T-cell (primary cell): ENCODE results near the gene ZNF780A. TPM values are rescaled to one million over a fixed set of nuclear protein-coding genes. Genes with fewer than 3 reads are reported as not detected.

Experiments
- ATAC-seq, 4 experiments: fragments of 200-7000 bp in 3 of 4; fragments of 150-1000 bp in 1 of 4; cut with Tn5 transposase; replicated peaks in 1 of 4; 1 replicate in 3 of 4; 2 replicates in 1 of 4; pipeline ENCODE4 v1.10.0; 2021; ENCODE audit warnings: moderate library complexity in 3 of 4, mild to moderate bottlenecking in 2 of 4, moderate number of reproducible peaks in 1 of 4
- CTCF ChIA-PET, 2 donors: fragments of 300-600 bp; sonication (Branson Sonifier 250); formaldehyde crosslinking; loops; one replicate each; lab custom pipeline; 2022; ENCODE audit warnings: antibody characterized with exemption in 2 of 2; lab: Charles Lee
- POLR2A ChIA-PET, 2 donors: fragments of 300-600 bp; sonication (Branson Sonifier 250); formaldehyde crosslinking; loops; one replicate each; lab custom pipeline; 2022; ENCODE audit warnings: antibody characterized with exemption in 2 of 2; lab: Charles Lee
- DNase-seq, 35 experiments: peaks; one replicate each; pipeline versions ENCODE4 v3.0.0 to v3.0.0-alpha.2; 2013 to 2023
- H3K27ac ChIP-seq: one replicate; pipeline ENCODE4 v1.5.1; 2013; ENCODE audit warnings: low read length
- H3K27me3 ChIP-seq, 2 experiments: replicated peaks in 1 of 2; 1 replicate in 1 of 2; 2 replicates in 1 of 2; pipeline versions ENCODE4 v1.6.1 to v1.7.0; 2013; ENCODE audit warnings: low read length in 1 of 2, mixed read lengths in 1 of 2; ENCODE audit not compliant: control insufficient read depth in 2 of 2, insufficient read depth in 2 of 2; ENCODE audit errors: extremely low read depth in 1 of 2
- H3K36me3 ChIP-seq, 2 donors: 1 replicate in 1 of 2; 2 replicates in 1 of 2; pipeline versions ENCODE4 v1.6.1 to v1.7.0; 2013; ENCODE audit warnings: low read length in 1 of 2; ENCODE audit not compliant: control insufficient read depth in 2 of 2, insufficient read depth in 1 of 2; ENCODE audit errors: extremely low read depth in 1 of 2
- H3K4me1 ChIP-seq, 2 experiments: 1 replicate in 1 of 2; 2 replicates in 1 of 2; pipeline versions ENCODE4 v1.6.1 to v1.7.0; 2013; ENCODE audit warnings: low read length in 2 of 2, mixed read lengths in 1 of 2; ENCODE audit not compliant: insufficient read depth in 2 of 2, control insufficient read depth in 1 of 2; ENCODE audit errors: extremely low read depth in 1 of 2
- H3K4me3 ChIP-seq, 2 donors: 1 replicate in 1 of 2; 2 replicates in 1 of 2; pipeline versions ENCODE4 v1.5.1 to v1.7.0; 2013; ENCODE audit warnings: mild to moderate bottlenecking in 2 of 2, low read length in 1 of 2, moderate library complexity in 1 of 2; ENCODE audit not compliant: control insufficient read depth in 1 of 2; ENCODE audit errors: extremely low read depth in 1 of 2
- H3K9me3 ChIP-seq: 2 replicates; pipeline ENCODE4 v1.7.0; 2013
- H3K27ac Mint-ChIP-seq, 2 donors: one replicate each; pipeline ENCODE4 v1.8.0; 2020 to 2021; ENCODE audit warnings: mild to moderate bottlenecking in 2 of 2, mixed read lengths in 2 of 2
- H3K27me3 Mint-ChIP-seq, 2 donors: one replicate each; pipeline ENCODE4 v1.8.0; 2021 to 2022; ENCODE audit warnings: mixed read lengths in 2 of 2
- H3K36me3 Mint-ChIP-seq: one replicate; pipeline ENCODE4 v1.8.0; 2021; ENCODE audit warnings: mixed read lengths
- H3K4me1 Mint-ChIP-seq, 3 donors: one replicate each; pipeline ENCODE4 v1.8.0; 2020 to 2022; ENCODE audit warnings: mixed read lengths in 3 of 3, mild to moderate bottlenecking in 1 of 3
- H3K4me3 Mint-ChIP-seq, 3 donors: one replicate each; pipeline ENCODE4 v1.8.0; 2020 to 2022; ENCODE audit warnings: mild to moderate bottlenecking in 3 of 3, mixed read lengths in 3 of 3, moderate library complexity in 3 of 3
- H3K9me3 Mint-ChIP-seq, 3 donors: one replicate each; pipeline ENCODE4 v1.8.0; 2020 to 2022; ENCODE audit warnings: mixed read lengths in 3 of 3
- WGBS: methylation state at CpG from one replicate; pipeline ENCODE4 v1.1.5; 2013; ENCODE audit warnings: missing lambda C conversion rate; ENCODE audit not compliant: insufficient coverage; 5-methylcytosine and 5-hydroxymethylcytosine counted together
- total RNA-seq, 35 experiments: library from RNA in 6 of 35; stranded (reverse) in 6 of 35; fragments of 120-200 nt in 1 of 35; gene quantifications; one replicate each; pipeline versions ENCODE4 v1.2.1 to v1.2.4 and lab custom pipeline; 2013 to 2026

Gene ZNF780A
- total RNA-seq, 5 donors from 2014 or later (not counting 1 experiment from before 2014, with no cell fraction given) = 18.2 to 43.0 (median 29.0) TPM

DNA sequence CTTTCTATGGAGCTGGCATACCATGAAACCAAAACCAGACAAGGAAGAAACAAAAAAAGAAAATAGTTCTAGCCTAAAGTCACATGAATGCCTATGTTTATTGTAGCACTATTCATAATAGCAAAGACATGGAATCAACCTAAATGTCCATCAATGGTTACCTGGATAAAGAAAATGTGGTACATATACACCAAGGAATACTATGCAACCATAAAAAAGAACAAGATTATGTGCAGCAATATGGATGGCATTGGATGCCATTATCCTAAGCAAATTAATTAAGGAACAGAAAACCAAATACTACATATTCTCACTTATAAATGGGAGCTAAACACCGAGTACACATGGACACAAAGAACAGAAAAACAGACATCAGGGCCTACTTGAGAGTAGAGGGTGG is 10.5 kb downstream of the ZNF780A start:
- peaks cover 8% of the 10 kb centered on the region for H3K9me3 ChIP-seq
- CTCF ChIA-PET = no interaction called here
- no peak overlapping the region for H3K4me3 Mint-ChIP-seq
- peaks cover 23 to 80% of the 10 kb centered on the region in 2 donors for H3K36me3 ChIP-seq
- H3K4me3 ChIP-seq = no peak overlapping the region
- no peaks in the 10 kb centered on the region for H3K4me1 Mint-ChIP-seq
- no peak for ATAC-seq
- no peak for DNase-seq
- no peaks in the 10 kb centered on the region for H3K27me3 Mint-ChIP-seq
- H3K36me3 Mint-ChIP-seq = peaks cover 91% of the 10 kb centered on the region
- no peaks in the 10 kb centered on the region for H3K27me3 ChIP-seq
- H3K4me1 ChIP-seq = no peaks in the 10 kb centered on the region
- H3K27ac ChIP-seq = no peak overlapping the region
- POLR2A ChIA-PET = no interaction called here
- H3K9me3 Mint-ChIP-seq = peaks cover 32 to 39% (median 37%) of the 10 kb centered on the region in 3 donors
- H3K27ac Mint-ChIP-seq = no peak overlapping the region
- no CpG with 5 or more reads among the region's 1 CpG for WGBS

- H3K4me1 ChIP-seq = no peaks in the 10 kb centered on the region
- no CpG with 5 or more reads among the region's 1 CpG for WGBS
These were observed 12.4 kb downstream of the ZNF780A start for GRCh38 chr19:40078377-40078776.

DNA sequence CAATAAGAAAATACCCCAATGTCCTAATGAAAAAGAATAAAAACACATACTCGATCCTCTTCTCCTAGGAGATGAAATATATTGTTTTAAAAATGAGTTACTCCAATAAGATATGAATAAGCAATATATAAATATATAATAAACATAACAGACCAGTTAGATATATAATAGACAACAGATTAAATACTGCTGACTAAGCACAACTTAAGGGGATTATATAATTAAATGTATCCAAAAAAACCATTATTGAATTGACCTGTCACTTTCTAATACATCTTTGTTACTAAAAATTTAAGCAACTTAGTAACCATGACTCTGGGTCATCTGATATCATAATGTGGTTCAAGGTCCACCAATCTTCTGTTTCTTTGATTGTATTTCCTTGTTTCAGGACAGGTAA is 20.7 kb downstream of the ZNF780A start:
- H3K9me3 Mint-ChIP-seq = peaks cover 12 to 42% (median 26%) of the 10 kb centered on the region in 3 donors
- H3K27ac Mint-ChIP-seq = no peak overlapping the region
- H3K4me1 ChIP-seq = no peaks in the 10 kb centered on the region
- no peak overlapping the region for H3K27ac ChIP-seq
- no peak overlapping the region for H3K4me3 Mint-ChIP-seq
- H3K27me3 Mint-ChIP-seq = no peaks in the 10 kb centered on the region
- no peak overlapping the region for H3K4me3 ChIP-seq
- ATAC-seq (no peak), DNase-seq (no peak)
- WGBS = no CpG with 5 or more reads among the region's 1 CpG
- ChIA-PET CTCF (no interaction called here), POLR2A (no interaction called here)
- H3K36me3 ChIP-seq = peaks cover 2 to 12% of the 10 kb centered on the region in 2 donors
- H3K4me1 Mint-ChIP-seq = no peaks in the 10 kb centered on the region
- H3K9me3 ChIP-seq = peaks cover 11% of the 10 kb centered on the region
- H3K27me3 ChIP-seq = no peaks in the 10 kb centered on the region
- peaks cover 50% of the 10 kb centered on the region for H3K36me3 Mint-ChIP-seq

More at GRCh38 chr19:40078377-40078776, 12.4 kb downstream of the ZNF780A start:
- Histone ChIP-seq H3K27ac (no peak overlapping the region), H3K4me3 (no peak overlapping the region), H3K36me3 (peaks cover 20 to 84% of the 10 kb centered on the region in 2 donors), H3K9me3 (peaks cover 21% of the 10 kb centered on the region), H3K27me3 (no peaks in the 10 kb centered on the region)
- Mint-ChIP-seq H3K27me3 (no peaks in the 10 kb centered on the region), H3K27ac (no peak overlapping the region), H3K4me3 (no peak overlapping the region), H3K9me3 (peaks cover 32 to 53% (median 52%) of the 10 kb centered on the region in 3 donors), H3K36me3 (peaks cover 98% of the 10 kb centered on the region), H3K4me1 (no peaks in the 10 kb centered on the region)
- ChIA-PET POLR2A (no interaction called here), CTCF (no interaction called here)
- no peak for DNase-seq
- ATAC-seq = no peak

DNA sequence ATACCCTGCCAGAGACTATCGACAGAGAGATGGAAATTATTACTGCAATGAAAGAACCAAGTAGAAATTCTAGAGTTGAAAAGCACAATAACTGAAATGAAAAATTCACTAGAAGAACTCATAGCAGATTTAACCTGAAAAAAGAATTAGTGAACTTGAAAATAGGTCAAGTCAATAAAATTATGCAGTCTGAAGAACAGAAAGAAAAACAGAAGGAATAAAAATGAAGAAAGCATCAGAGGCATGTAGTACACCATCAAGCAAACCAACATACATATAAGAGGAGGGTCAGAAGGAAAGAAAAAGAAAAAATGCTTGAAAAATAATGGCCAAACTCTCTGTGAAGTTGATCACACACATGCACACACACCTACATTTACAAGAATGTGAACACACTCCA is 31.1 kb downstream of the ZNF780A start:
- Mint-ChIP-seq H3K4me1 (peaks cover 21 to 26% (median 22%) of the 10 kb centered on the region in 3 donors), H3K27ac (no peak overlapping the region), H3K36me3 (peaks cover 10% of the 10 kb centered on the region), H3K27me3 (peaks cover 2 to 6% of the 10 kb centered on the region in 2 donors), H3K9me3 (peaks cover 23 to 46% (median 29%) of the 10 kb centered on the region in 3 donors), H3K4me3 (no peak overlapping the region)
- Histone ChIP-seq H3K4me1 (peaks cover 11 to 12% of the 10 kb centered on the region in 2 experiments), H3K9me3 (peaks cover 4% of the 10 kb centered on the region), H3K27me3 (no peaks in the 10 kb centered on the region), H3K4me3 (no peak overlapping the region), H3K36me3 (no peaks in the 10 kb centered on the region), H3K27ac (no peak overlapping the region)
- DNase-seq (no peak), ATAC-seq (no peak)
- no CpG with 5 or more reads among the region's 1 CpG for WGBS
- ChIA-PET CTCF (interaction anchor here in 1 of 2 donors (1.1 kb wide), 1 partner anchor 695 kb away, joined by 7 read pairs; no protein-coding TSS in a partner anchor), POLR2A (interaction anchor here in 1 of 2 donors (0.8 kb wide), 1 partner anchor 10 kb away, joined by 3 read pairs; no protein-coding TSS in a partner anchor)

- ChIA-PET POLR2A (no interaction called here), CTCF (interaction anchor here in 1 of 2 donors (1.1 kb wide), 1 partner anchor 86 kb away, joined by 3 read pairs; the partner anchor contains the start of gene PSMC4)
- no peak for ATAC-seq
- Histone ChIP-seq H3K9me3 (peaks cover 4% of the 10 kb centered on the region), H3K36me3 (no peaks in the 10 kb centered on the region), H3K4me3 (no peak overlapping the region), H3K27me3 (no peaks in the 10 kb centered on the region), H3K27ac (no peak overlapping the region), H3K4me1 (peaks cover 14 to 16% of the 10 kb centered on the region in 2 experiments)
- Mint-ChIP-seq H3K27me3 (peaks cover 2 to 6% of the 10 kb centered on the region in 2 donors), H3K4me3 (peak overlapping the region; percentile 97 to 100 (median 100)), H3K4me1 (peaks cover 45 to 51% (median 46%) of the 10 kb centered on the region in 3 donors), H3K27ac (no peak overlapping the region), H3K9me3 (peaks cover 13 to 34% (median 17%) of the 10 kb centered on the region in 3 donors), H3K36me3 (peaks cover 25% of the 10 kb centered on the region)
- WGBS = no CpG with 5 or more reads among the region's 1 CpG
- DNase-seq = no peak
These were observed 33.6 kb downstream of the ZNF780A start for GRCh38 chr19:40057166-40057565.

DNA sequence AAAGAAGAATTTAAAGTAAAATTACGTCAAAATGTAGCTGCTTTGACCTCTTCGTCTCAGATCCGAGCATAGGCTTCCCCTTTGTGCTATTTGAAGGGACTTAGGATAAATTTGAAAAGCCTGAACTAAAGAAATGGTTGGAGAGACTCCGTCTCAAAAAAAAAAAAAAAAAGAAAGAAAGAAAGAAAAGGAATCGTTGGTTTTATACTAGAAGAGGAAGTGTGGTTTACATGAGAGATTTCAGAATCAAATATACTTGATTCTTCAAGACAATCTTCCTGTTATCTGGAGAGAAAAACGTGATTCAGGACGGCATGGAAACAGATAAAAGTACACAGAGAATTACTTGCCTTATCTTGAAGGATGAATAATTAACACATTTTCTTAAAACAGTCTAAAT is 34.2 kb downstream of the ZNF780A start:
- Histone ChIP-seq H3K36me3 (no peaks in the 10 kb centered on the region), H3K27me3 (no peaks in the 10 kb centered on the region), H3K4me3 (peak overlapping the region; percentile 76 to 80), H3K4me1 (peaks cover 14 to 16% of the 10 kb centered on the region in 2 experiments), H3K27ac (peak overlapping the region; percentile 55), H3K9me3 (peaks cover 4% of the 10 kb centered on the region)
- CTCF ChIA-PET = interaction anchor here in 1 of 2 donors (1.8 kb wide), 1 partner anchor 86 kb away, joined by 9 read pairs; the partner anchor contains the start of gene PSMC4
- Mint-ChIP-seq H3K4me1 (peaks cover 49 to 56% (median 53%) of the 10 kb centered on the region in 3 donors), H3K27ac (peak overlapping the region; percentile 96 to 98), H3K4me3 (peak overlapping the region; percentile 97 to 100 (median 100)), H3K9me3 (peaks cover 14 to 30% (median 14%) of the 10 kb centered on the region in 3 donors), H3K36me3 (peaks cover 29% of the 10 kb centered on the region), H3K27me3 (peaks cover 2 to 6% of the 10 kb centered on the region in 2 donors)
- WGBS = 0% methylated on average over 3 of the region's 7 CpGs
- ATAC-seq = peak in 1 of 4 experiments; percentile 5
- POLR2A ChIA-PET = interaction anchor here (0.7 kb wide), 2 partner anchors 13 to 189 kb away, joined by 4 to 9 read pairs; no protein-coding TSS in a partner anchor
- no peak for DNase-seq
